Activated naive CD8-positive, alpha-beta T cell treated with anti-CD3 and anti-CD28 coated beads for 36 hours (primary cell): ENCODE results near the gene ERFE. TPM values are rescaled to one million over a fixed set of nuclear protein-coding genes. Genes with fewer than 3 reads are reported as not detected.

Source experiments
- DNase-seq: peaks from one replicate; pipeline ENCODE4 v3.0.0; 2021
- H3K27ac Mint-ChIP-seq: one replicate; pipeline ENCODE4 v1.8.0; 2022; ENCODE audit warnings: mild to moderate bottlenecking, moderate library complexity, mixed read lengths
- H3K27me3 Mint-ChIP-seq: one replicate; pipeline ENCODE4 v1.8.0; 2022; ENCODE audit warnings: mild to moderate bottlenecking, mixed read lengths
- H3K36me3 Mint-ChIP-seq: one replicate; pipeline ENCODE4 v1.8.0; 2021; ENCODE audit warnings: mild to moderate bottlenecking, mixed read lengths
- H3K4me1 Mint-ChIP-seq: one replicate; pipeline ENCODE4 v1.8.0; 2021; ENCODE audit warnings: mixed read lengths
- H3K4me3 Mint-ChIP-seq: one replicate; pipeline ENCODE4 v1.8.0; 2022; ENCODE audit warnings: mild to moderate bottlenecking, moderate library complexity, mixed read lengths
- H3K9me3 Mint-ChIP-seq: one replicate; pipeline ENCODE4 v1.8.0; 2022; ENCODE audit warnings: mixed read lengths
- total RNA-seq, 2 experiments: library from RNA; stranded (reverse); gene quantifications; one replicate each; pipeline ENCODE4 v1.2.3, GENCODE V29; 2021

Gene ERFE
- total RNA-seq, 2 experiments from 2014 or later, result 0.27 to 0.34 TPM

DNA sequence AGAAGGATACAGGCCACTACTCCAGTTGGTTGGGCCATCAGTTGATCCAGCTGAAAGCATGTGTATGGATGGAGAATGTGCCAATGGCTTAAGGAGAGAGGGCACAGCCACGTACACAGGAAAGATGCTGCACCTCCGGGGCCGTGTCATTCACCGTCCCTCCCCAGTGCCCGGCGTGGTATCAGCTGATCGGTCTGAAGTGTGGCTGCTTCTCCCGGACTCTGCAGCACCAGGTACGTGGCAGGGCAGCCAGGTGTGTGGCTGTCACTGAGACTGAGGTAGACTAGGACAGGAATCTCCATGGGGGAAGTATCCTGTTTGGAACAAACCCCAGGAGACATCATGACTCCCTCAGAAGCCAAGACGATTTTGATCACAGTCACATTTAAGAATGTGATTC, 4.2 kb upstream of the ERFE start:
- Mint-ChIP-seq H3K36me3 (no peaks in the 10 kb centered on the region), H3K27ac (no peak overlapping the region), H3K4me3 (no peak overlapping the region), H3K27me3 (peaks cover 5% of the 10 kb centered on the region), H3K4me1 (peaks cover 4% of the 10 kb centered on the region), H3K9me3 (no peaks in the 10 kb centered on the region)
- no peak for DNase-seq

GRCh38 chr2:238155051-238155760, 3.6 kb upstream of the ERFE start:
- no peaks in the 10 kb centered on the region for H3K9me3 Mint-ChIP-seq
- no peaks in the 10 kb centered on the region for H3K36me3 Mint-ChIP-seq
- H3K4me3 Mint-ChIP-seq, result no peak overlapping the region
- no peak for DNase-seq
- H3K27me3 Mint-ChIP-seq, result peaks cover 10% of the 10 kb centered on the region
- H3K27ac Mint-ChIP-seq, result no peak overlapping the region
- peaks cover 7% of the 10 kb centered on the region for H3K4me1 Mint-ChIP-seq

GRCh38 chr2:238155761-238156694, 2.7 kb upstream of the ERFE start:
- no peak overlapping the region for H3K4me3 Mint-ChIP-seq
- H3K36me3 Mint-ChIP-seq, result no peaks in the 10 kb centered on the region
- H3K9me3 Mint-ChIP-seq, result no peaks in the 10 kb centered on the region
- peaks cover 18% of the 10 kb centered on the region for H3K27me3 Mint-ChIP-seq
- DNase-seq, result no peak
- no peak overlapping the region for H3K27ac Mint-ChIP-seq
- H3K4me1 Mint-ChIP-seq, result peaks cover 10% of the 10 kb centered on the region

DNA sequence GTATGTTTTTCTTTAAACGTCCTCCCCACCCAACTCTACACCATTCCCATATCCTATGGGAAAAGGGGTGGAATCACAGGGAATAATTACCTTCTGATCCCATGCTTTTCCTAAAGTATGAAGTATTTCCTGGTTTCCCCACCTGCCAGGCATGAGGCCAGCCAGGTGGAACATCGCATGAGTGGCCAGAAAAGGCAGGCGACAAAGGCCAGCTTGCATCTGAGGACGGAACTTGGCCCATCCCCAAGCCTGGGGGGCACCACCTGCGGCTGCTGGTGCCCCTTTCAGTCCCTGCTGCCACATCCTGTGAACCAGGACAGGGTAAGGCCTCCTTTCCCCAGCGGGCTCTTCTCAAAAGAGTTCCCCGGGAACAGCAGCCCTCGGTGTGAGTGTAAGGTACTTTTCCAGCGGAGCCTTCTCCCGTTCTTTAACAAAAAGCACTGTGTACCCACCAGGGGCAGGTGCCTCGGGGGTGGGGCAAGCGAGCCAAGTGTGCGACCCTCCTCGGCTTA, 1.2 kb upstream of the ERFE start:
- no peak for DNase-seq
- Mint-ChIP-seq H3K27me3 (peaks cover 23% of the 10 kb centered on the region), H3K9me3 (no peaks in the 10 kb centered on the region), H3K4me1 (peaks cover 10% of the 10 kb centered on the region), H3K36me3 (no peaks in the 10 kb centered on the region), H3K4me3 (no peak overlapping the region), H3K27ac (no peak overlapping the region)

GRCh38 chr2:238158018-238158508, 707 bp upstream of the ERFE start:
- DNase-seq, result no peak
- Mint-ChIP-seq H3K4me1 (peaks cover 10% of the 10 kb centered on the region), H3K27me3 (peaks cover 27% of the 10 kb centered on the region), H3K36me3 (no peaks in the 10 kb centered on the region), H3K9me3 (no peaks in the 10 kb centered on the region), H3K4me3 (peak overlapping the region; percentile 7), H3K27ac (no peak overlapping the region)

DNA sequence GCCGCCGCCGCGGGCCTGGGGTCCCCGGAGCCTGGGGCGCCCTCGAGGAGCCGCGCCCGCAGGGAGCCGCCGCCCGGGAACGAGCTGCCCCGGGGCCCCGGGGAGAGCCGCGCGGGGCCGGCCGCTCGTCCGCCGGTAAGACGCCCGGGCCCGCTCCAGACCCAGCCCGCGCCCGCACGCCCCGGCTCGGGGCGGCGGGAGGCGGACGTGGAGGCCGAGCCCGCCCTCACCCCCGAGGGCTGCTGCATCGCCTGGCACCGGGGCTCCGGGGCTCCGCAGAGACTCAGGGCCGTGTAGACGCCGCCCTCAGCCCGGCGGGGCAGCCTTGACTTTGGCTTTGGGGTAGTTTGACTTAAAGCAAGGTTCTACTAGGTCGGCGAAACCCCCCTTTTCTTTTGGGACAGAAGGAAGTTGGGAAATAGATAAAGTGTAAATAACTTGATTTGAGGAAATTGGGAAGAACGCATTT, 335 bp downstream of the ERFE start:
- Mint-ChIP-seq H3K4me1 (peaks cover 10% of the 10 kb centered on the region), H3K36me3 (no peaks in the 10 kb centered on the region), H3K9me3 (no peaks in the 10 kb centered on the region), H3K27me3 (peaks cover 29% of the 10 kb centered on the region), H3K27ac (no peak overlapping the region), H3K4me3 (peak overlapping the region; percentile 69)
- DNase-seq, result peak; percentile 43

GRCh38 chr2:238159661-238160205, 963 bp downstream of the ERFE start:
- peaks cover 10% of the 10 kb centered on the region for H3K4me1 Mint-ChIP-seq
- no peaks in the 10 kb centered on the region for H3K9me3 Mint-ChIP-seq
- peaks cover 34% of the 10 kb centered on the region for H3K27me3 Mint-ChIP-seq
- DNase-seq, result no peak
- H3K36me3 Mint-ChIP-seq, result no peaks in the 10 kb centered on the region
- peak overlapping the region; percentile 69 for H3K4me3 Mint-ChIP-seq
- no peak overlapping the region for H3K27ac Mint-ChIP-seq

DNA sequence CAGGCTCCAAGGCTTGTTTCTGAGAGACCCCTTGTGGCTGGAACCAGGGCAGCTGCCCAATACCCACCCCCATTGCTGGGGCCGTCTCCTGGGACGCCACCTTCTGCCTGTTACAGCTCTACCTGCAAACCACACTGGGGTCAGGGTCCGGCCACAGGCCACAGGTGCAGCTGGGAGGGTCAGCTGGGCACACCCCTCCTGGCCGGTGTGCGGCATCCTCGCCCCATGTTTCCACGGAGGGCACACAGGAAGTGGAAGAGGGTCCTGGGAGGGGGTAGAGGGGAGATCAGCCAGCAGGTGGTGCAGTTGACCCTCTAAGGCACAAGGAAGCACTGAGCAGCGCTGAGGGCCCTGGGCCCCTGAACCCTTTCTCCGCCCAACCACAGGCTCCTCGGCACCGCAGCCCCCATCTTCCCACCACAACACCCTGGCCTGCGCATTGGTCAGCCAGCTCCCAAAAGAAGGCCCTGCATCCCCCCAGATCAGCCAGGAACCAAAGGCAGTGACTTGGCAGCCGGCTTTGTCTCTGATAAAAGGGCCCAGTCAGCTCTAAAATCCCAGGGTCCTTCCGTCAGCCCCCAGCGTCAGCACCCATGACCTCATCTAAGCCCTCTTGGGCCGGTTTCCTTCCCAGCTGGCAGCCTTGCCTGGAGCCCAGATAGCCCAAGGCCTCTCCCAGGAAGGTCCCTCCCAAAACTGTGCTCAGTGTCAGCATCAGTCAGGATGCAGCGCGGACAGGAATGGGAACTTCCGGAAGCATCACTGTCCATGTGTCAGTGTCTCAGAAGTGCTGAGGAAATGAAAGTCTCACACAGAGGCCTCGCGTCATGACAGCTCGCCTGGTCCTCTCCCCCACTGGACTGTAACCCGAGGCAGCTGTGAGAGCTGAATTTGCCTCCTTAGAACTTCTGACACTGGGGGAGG, 1.7 kb downstream of the ERFE start:
- Mint-ChIP-seq H3K27me3 (peaks cover 42% of the 10 kb centered on the region), H3K4me3 (no peak overlapping the region)

GRCh38 chr2:238161291-238162051, 2.7 kb downstream of the ERFE start:
- Mint-ChIP-seq H3K27me3 (peaks cover 43% of the 10 kb centered on the region), H3K36me3 (no peaks in the 10 kb centered on the region), H3K4me3 (no peak overlapping the region), H3K4me1 (peaks cover 10% of the 10 kb centered on the region), H3K9me3 (no peaks in the 10 kb centered on the region), H3K27ac (no peak overlapping the region)
- DNase-seq, result no peak

More for the DNA sequence above, 1.7 kb downstream of the ERFE start:
- H3K27ac Mint-ChIP-seq, result no peak overlapping the region
- peak; percentile 28 for DNase-seq
- H3K36me3 Mint-ChIP-seq, result no peaks in the 10 kb centered on the region
- H3K9me3 Mint-ChIP-seq, result no peaks in the 10 kb centered on the region
- peaks cover 10% of the 10 kb centered on the region for H3K4me1 Mint-ChIP-seq

DNA sequence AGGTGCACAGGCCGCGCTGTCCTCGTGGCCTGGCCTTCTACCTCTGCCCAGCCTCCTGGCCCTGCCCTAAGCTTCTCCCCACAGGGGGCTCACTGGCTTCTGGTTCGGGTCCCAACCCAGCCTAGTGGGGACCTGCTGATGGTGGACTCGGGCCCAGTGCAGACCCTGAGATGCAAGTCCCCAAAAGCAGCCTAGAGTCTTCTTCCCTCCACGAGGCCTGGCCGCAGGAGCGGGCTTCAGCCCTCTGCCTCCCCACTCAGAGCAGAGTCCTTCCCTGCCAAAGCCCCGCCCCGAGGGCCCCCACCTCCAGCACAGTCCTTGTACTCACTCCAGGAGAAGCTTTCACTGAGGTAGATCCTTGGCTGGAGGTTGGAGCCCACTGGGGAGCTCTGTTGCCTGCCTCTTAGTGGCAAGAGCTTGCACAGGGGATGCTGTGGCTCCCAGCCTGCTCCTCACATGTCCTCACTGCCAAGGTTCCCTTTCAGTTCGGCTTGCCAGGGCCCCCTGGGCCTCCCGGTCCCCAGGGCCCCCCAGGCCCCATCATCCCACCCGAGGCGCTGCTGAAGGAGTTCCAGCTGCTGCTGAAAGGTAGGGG, 3.6 kb downstream of the ERFE start:
- Mint-ChIP-seq H3K4me1 (peaks cover 10% of the 10 kb centered on the region), H3K9me3 (no peaks in the 10 kb centered on the region), H3K27me3 (peaks cover 43% of the 10 kb centered on the region)

GRCh38 chr2:238162846-238163441, 4.2 kb downstream of the ERFE start:
- Mint-ChIP-seq H3K9me3 (no peaks in the 10 kb centered on the region), H3K27me3 (peaks cover 43% of the 10 kb centered on the region), H3K27ac (no peak overlapping the region), H3K4me1 (peaks cover 10% of the 10 kb centered on the region), H3K36me3 (no peaks in the 10 kb centered on the region), H3K4me3 (no peak overlapping the region)
- DNase-seq, result no peak

More for the DNA sequence above, 3.6 kb downstream of the ERFE start:
- Mint-ChIP-seq H3K4me3 (no peak overlapping the region), H3K27ac (no peak overlapping the region), H3K36me3 (no peaks in the 10 kb centered on the region)
- no peak for DNase-seq

DNA sequence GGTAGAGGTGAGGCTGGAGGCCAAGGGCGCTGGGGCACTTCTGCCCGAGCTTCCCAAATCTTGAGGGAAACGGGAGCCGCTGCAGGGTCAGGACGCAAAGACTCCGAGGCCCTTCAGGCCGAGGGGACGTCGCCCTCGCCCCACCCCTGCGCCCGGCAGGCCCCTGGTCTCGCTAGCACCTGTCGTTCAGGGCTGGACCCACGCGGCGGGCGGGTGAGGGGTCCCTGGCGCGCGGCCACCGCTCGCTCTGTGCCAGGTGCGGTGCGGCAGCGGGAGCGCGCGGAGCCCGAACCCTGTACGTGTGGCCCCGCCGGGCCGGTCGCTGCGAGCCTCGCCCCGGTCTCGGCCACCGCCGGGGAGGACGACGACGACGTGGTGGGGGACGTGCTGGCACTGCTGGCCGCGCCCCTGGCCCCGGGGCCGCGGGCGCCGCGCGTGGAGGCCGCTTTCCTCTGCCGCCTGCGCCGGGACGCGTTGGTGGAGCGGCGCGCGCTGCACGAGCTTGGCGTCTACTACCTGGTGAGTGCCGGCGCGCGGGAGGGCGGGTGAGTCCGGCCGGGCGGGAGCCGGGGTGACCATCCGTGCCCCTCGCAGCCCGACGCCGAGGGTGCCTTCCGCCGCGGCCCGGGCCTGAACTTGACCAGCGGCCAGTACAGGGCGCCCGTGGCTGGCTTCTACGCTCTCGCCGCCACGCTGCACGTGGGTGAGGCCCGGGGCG, 4.9 kb downstream of the ERFE start:
- DNase-seq, result no peak
- no peaks in the 10 kb centered on the region for H3K9me3 Mint-ChIP-seq
- H3K36me3 Mint-ChIP-seq, result no peaks in the 10 kb centered on the region
- H3K27ac Mint-ChIP-seq, result no peak overlapping the region
- no peak overlapping the region for H3K4me3 Mint-ChIP-seq
- peaks cover 43% of the 10 kb centered on the region for H3K27me3 Mint-ChIP-seq
- peaks cover 12% of the 10 kb centered on the region for H3K4me1 Mint-ChIP-seq
